GM12878 (cell line): ENCODE results near the gene TTI1. TPM values are rescaled to one million over a fixed set of nuclear protein-coding genes. Genes with fewer than 3 reads are reported as not detected.

Experiments used
- ATAC-seq: fragments of 200-7000 bp; cut with Tn5 transposase; 3 replicates; pipeline ENCODE4 v1.9.1; 2020; ENCODE audit warnings: mild to moderate bottlenecking, moderate library complexity
- BruUV-seq: library from RNA; stranded (reverse); fragments of 400-500 nt; replicated peaks from 2 replicates; lab custom pipeline; 2021; lab: Mats Ljungman, UMichigan
- CTCF ChIA-PET: fragments of 300-600 bp; sonication (Branson Sonifier 250); formaldehyde crosslinking; extraction: SDS; loops from one replicate; lab custom pipeline; 2021; ENCODE audit warnings: inconsistent platforms; lab: Yijun Ruan, JAX
- POLR2A ChIA-PET: fragments of 350-600 bp; formaldehyde crosslinking; extraction: SDS; loops from one replicate; lab custom pipeline; 2021; ENCODE audit warnings: inconsistent platforms; lab: Charles Lee
- RAD21 ChIA-PET: fragments of 300-600 bp; sonication (Branson Sonifier 250); formaldehyde crosslinking; loops from one replicate; lab custom pipeline; 2023; ENCODE audit warnings: antibody characterized with exemption; ENCODE audit not compliant: unreplicated experiment; lab: Charles Lee
- SMC1A ChIA-PET: fragments of 300-600 bp; sonication (Branson Sonifier 250); formaldehyde crosslinking; loops from one replicate; lab custom pipeline; 2023; ENCODE audit not compliant: unreplicated experiment, uncharacterized antibody; lab: Charles Lee
- DNase-seq: peaks from one replicate; pipeline ENCODE4 v3.0.0-alpha.2; 2011; ENCODE audit warnings: low read depth, low spot score
- FAIRE-seq: peaks from 3 replicates; lab custom pipeline; 2011; peaks lifted over from hg19 to GRCh38; lab: Jason Lieb, UNC
- H2AFZ ChIP-seq: 2 replicates; pipeline ENCODE4 v1.6.0; 2011; ENCODE audit warnings: low read depth, low read length, control low read depth; ENCODE audit not compliant: control insufficient read depth
- H3K27ac ChIP-seq: 2 replicates; pipeline ENCODE4 v1.5.1; 2011; ENCODE audit warnings: control low read depth; ENCODE audit not compliant: control insufficient read depth, insufficient read depth
- H3K27me3 ChIP-seq, 2 experiments: replicated peaks in 1 of 2; 2 replicates each; pipeline versions ENCODE4 v1.6.0 to v1.6.1; 2011; ENCODE audit warnings: low read length in 1 of 2; ENCODE audit not compliant: control insufficient read depth in 2 of 2, insufficient read depth in 2 of 2
- H3K36me3 ChIP-seq, 2 experiments: 2 replicates each; pipeline ENCODE4 v1.5.1; 2011; ENCODE audit warnings: low read length in 1 of 2; ENCODE audit not compliant: control insufficient read depth in 2 of 2, insufficient read depth in 2 of 2
- H3K4me1 ChIP-seq: 2 replicates; pipeline ENCODE4 v1.6.1; 2011; ENCODE audit warnings: mild to moderate bottlenecking, low read length, moderate library complexity, mixed read lengths; ENCODE audit not compliant: control insufficient read depth, insufficient read depth
- H3K4me2 ChIP-seq: 2 replicates; pipeline ENCODE4 v1.6.0; 2011; ENCODE audit warnings: control low read depth; ENCODE audit not compliant: control insufficient read depth, insufficient read depth
- H3K4me3 ChIP-seq: fragments of 200-600 bp; sonication (generic); 2 replicates; pipeline ENCODE4 v1.5.1; 2016
- H3K79me2 ChIP-seq: 2 replicates; pipeline ENCODE4 v1.6.0; 2011; ENCODE audit warnings: low read length; ENCODE audit not compliant: control insufficient read depth, insufficient read depth
- H3K9ac ChIP-seq: 2 replicates; pipeline ENCODE4 v1.8.0; 2011; ENCODE audit warnings: low read length, control low read depth, mixed read lengths; ENCODE audit not compliant: control insufficient read depth, insufficient read depth
- H3K9me3 ChIP-seq: replicated peaks from 3 replicates; pipeline ENCODE4 v1.5.1; 2011; ENCODE audit warnings: mild to moderate bottlenecking, low read length; ENCODE audit not compliant: control insufficient read depth, insufficient read depth
- H4K20me1 ChIP-seq: 2 replicates; pipeline ENCODE4 v1.6.0; 2011; ENCODE audit not compliant: control insufficient read depth, insufficient read depth
- E2F8 ChIP-seq: fragments of 450-650 bp; IDR thresholded peaks from 2 replicates; pipeline ENCODE4 v1.6.1; 2018; ENCODE audit warnings: mild to moderate bottlenecking, low read depth, moderate library complexity; ENCODE audit not compliant: partially characterized antibody
- EED ChIP-seq: sonication (generic); IDR thresholded peaks from 2 replicates; pipeline ENCODE4 v1.6.1; 2016; ENCODE audit warnings: antibody characterized with exemption, low read depth
- HSF1 ChIP-seq: fragments of 150-350 bp; IDR thresholded peaks from 2 replicates; pipeline ENCODE4 v1.6.1; 2014; ENCODE audit warnings: mild to moderate bottlenecking, low read depth, low read length
- IKZF1 ChIP-seq: fragments of 450-650 bp; conservative IDR thresholded peaks from 2 replicates; pipeline ENCODE4 v1.6.1; 2017; ENCODE audit warnings: antibody characterized with exemption, mild to moderate bottlenecking
- MXI1 ChIP-seq: fragments of 150-350 bp; IDR thresholded peaks from 2 replicates; pipeline ENCODE4 v1.6.1; 2011; ENCODE audit warnings: low read depth, mild to moderate bottlenecking, inconsistent platforms, low read length, improper control_type of control experiment
- NR2F1 ChIP-seq: fragments of 450-650 bp; conservative IDR thresholded peaks from 2 replicates; pipeline ENCODE4 v1.6.1; 2017; ENCODE audit warnings: mild to moderate bottlenecking
- PAX8 ChIP-seq: fragments of 450-650 bp; IDR thresholded peaks from 2 replicates; pipeline ENCODE4 v1.6.1; 2017; ENCODE audit warnings: mild to moderate bottlenecking, moderate library complexity
- POLR2A ChIP-seq: IDR thresholded peaks from 2 replicates; pipeline ENCODE4 v1.6.1; 2011; ENCODE audit warnings: low read depth, mild to moderate bottlenecking, low read length
- RELB ChIP-seq: fragments of 450-650 bp; IDR thresholded peaks from 2 replicates; pipeline ENCODE4 v1.6.1; 2017; ENCODE audit warnings: low read depth, mild to moderate bottlenecking, moderate library complexity
- RUNX3 ChIP-seq: IDR thresholded peaks from 2 replicates; pipeline ENCODE4 v1.6.1; 2012; ENCODE audit warnings: low read length, inconsistent platforms
- SIX5 ChIP-seq: IDR thresholded peaks from 2 replicates; pipeline ENCODE4 v1.6.1; 2011; ENCODE audit warnings: mild to moderate bottlenecking, low read depth, low read length, moderate library complexity; ENCODE audit not compliant: severe bottlenecking
- SMARCA5 ChIP-seq: fragments of 450-650 bp; IDR thresholded peaks from 2 replicates; pipeline ENCODE4 v1.6.1; 2017; ENCODE audit warnings: mild to moderate bottlenecking
- SREBF1 ChIP-seq: IDR thresholded peaks from 2 replicates; pipeline ENCODE4 v1.6.1; 2012; ENCODE audit warnings: mild to moderate bottlenecking, low read length
- TARDBP ChIP-seq: IDR thresholded peaks from 2 replicates; pipeline ENCODE4 v1.6.1; 2016; ENCODE audit warnings: borderline replicate concordance
- WRNIP1 ChIP-seq: IDR thresholded peaks from 2 replicates; pipeline ENCODE4 v1.6.1; 2011; ENCODE audit warnings: low read depth, low read length, improper control_type of control experiment, borderline replicate concordance
- WGBS: methylation state at CpG from one replicate; pipeline ENCODE4 v1.1.6; 2016; ENCODE audit warnings: low lambda C conversion rate; ENCODE audit not compliant: insufficient replicate concordance, insufficient coverage; ENCODE audit errors: missing lambda C conversion rate; 5-methylcytosine and 5-hydroxymethylcytosine counted together
- in situ Hi-C: fragments of 300-500 bp; cut with MboI; formaldehyde crosslinking; loops from 9 replicates; pipeline ENCODE4 v1.14.3; 2018; ENCODE audit warnings: mixed read lengths
- intact Hi-C: fragments of 100-400 bp; cut with micrococcal nuclease; formaldehyde crosslinking; loops from one replicate; pipeline ENCODE4 v1.14.2; 2022; ENCODE audit not compliant: unreplicated experiment
- polyA plus RNA-seq, 11 experiments: library from polyadenylated mRNA; depleted of rRNA in 4 of 11; unstranded in 6 of 11; stranded (reverse) in 5 of 11; fragments of >200 nt; fragmentation: Nextera tagmentation in 4 of 11; fragmentation: Illumina TruSeq in 1 of 11; extraction: Ambion mirVana in 4 of 11; extraction: Trizol in 1 of 11; gene quantifications; 1 replicate in 1 of 11; 2 replicates in 10 of 11; pipeline versions ENCODE4 v1.2.1 to v1.2.3, GENCODE V29; 2011 to 2016; ENCODE audit warnings: inconsistent platforms in 2 of 11, missing spikeins in 2 of 11, low read depth in 1 of 11
- total RNA-seq, 4 experiments: library from RNA; depleted of rRNA in 3 of 4; stranded (reverse); fragments of >200 nt in 3 of 4; fragmentation: Illumina TruSeq in 1 of 4; extraction: Trizol in 1 of 4; gene quantifications; 2 replicates each; pipeline versions ENCODE4 v1.2.1 to v1.2.3, GENCODE V29; 2013 to 2021

Gene TTI1
- total and polyA plus RNA-seq, 10 of the 15 experiments (the other 5 are each of a cell fraction or from before 2014, with no cell fraction given) = 5.3 to 44.6 (median 24.9) TPM

- Histone ChIP-seq H2AFZ (no peak overlapping the region), H3K4me3 (no peak overlapping the region), H3K9ac (no peak overlapping the region), H3K9me3 (peaks cover 2% of the 10 kb centered on the region; the same call in 1 of the 3 replicates), H3K4me1 (peaks cover 24% of the 10 kb centered on the region), H4K20me1 (no peaks in the 10 kb centered on the region), H3K27ac (no peak overlapping the region), H3K36me3 (peaks cover 19 to 35% of the 10 kb centered on the region in 2 experiments), H3K27me3 (no peaks in the 10 kb centered on the region), H3K79me2 (peaks cover 2% of the 10 kb centered on the region), H3K4me2 (no peak overlapping the region)
- TF ChIP-seq SMARCA5 = no peak
- TF ChIP-seq NR2F1 = no peak
- no peak for TF ChIP-seq HSF1
- TF ChIP-seq RELB = no peak
- no peak for TF ChIP-seq E2F8
- TF ChIP-seq SREBF1 = no peak
- no peak for TF ChIP-seq IKZF1
- no peak for TF ChIP-seq RUNX3
- TF ChIP-seq WRNIP1 = no peak
- TF ChIP-seq TARDBP = no peak
- no peak for TF ChIP-seq SIX5
- TF ChIP-seq MXI1 = no peak
- no peak for TF ChIP-seq POLR2A
- TF ChIP-seq EED = no peak
- TF ChIP-seq PAX8 = no peak
- SMC1A ChIA-PET = interaction anchor here (1.1 to 6.1 kb wide), 6 partner anchors 15 to 161 kb away, joined by 3 to 128 read pairs (median 19); no protein-coding TSS in a partner anchor
- ATAC-seq (no peak), FAIRE-seq (no peak), DNase-seq (no peak)
- intact Hi-C loops (loop anchor here (5.0 kb wide), 2 partner anchors 158 to 498 kb away; partner anchors contain the start of gene VSTM2L), in situ Hi-C loops (loop anchor here (5.0 to 25.0 kb wide), 3 partner anchors 102 to 355 kb away; partner anchors contain the start of gene TGM2)
- BruUV-seq = no TSS peak
- 95% methylated on average over 5 of the region's 5 CpGs for WGBS
- RAD21 ChIA-PET = interaction anchor here (1.5 to 3.0 kb wide), 6 partner anchors 15 to 162 kb away, joined by 3 to 55 read pairs (median 11); no protein-coding TSS in a partner anchor
- CTCF ChIA-PET = interaction anchor here (1.4 to 19.0 kb wide), 6 partner anchors 11 to 349 kb away, joined by 3 to 404 read pairs (median 36); no protein-coding TSS in a partner anchor
- POLR2A ChIA-PET = interaction anchor here (0.5 kb wide), 1 partner anchor 86 kb away, joined by 3 read pairs; no protein-coding TSS in a partner anchor
Observed at GRCh38 chr20:38059832-38060231, 26.6 kb upstream of the TTI1 start.
